Esophagus (tissue), 2 donors: Measurements from ENCODE around the gene IPO13. TPM values are rescaled to one million over a fixed set of nuclear protein-coding genes. Genes with fewer than 3 reads are reported as not detected.

ENCODE experiments used
- H3K27ac ChIP-seq, 2 donors: one replicate each; pipeline ENCODE4 v1.5.1; 2013; ENCODE audit warnings: low read depth in 2 of 2, mild to moderate bottlenecking in 2 of 2, inconsistent platforms in 1 of 2, low read length in 1 of 2, moderate library complexity in 1 of 2
- H3K27me3 ChIP-seq, 2 donors: one replicate each; pipeline ENCODE4 v1.6.1; 2013; ENCODE audit warnings: low read length in 2 of 2, control low read depth in 1 of 2, mild to moderate bottlenecking in 1 of 2; ENCODE audit not compliant: insufficient read depth in 2 of 2, control insufficient read depth in 1 of 2
- H3K36me3 ChIP-seq, 2 donors: one replicate each; pipeline ENCODE4 v1.6.1; 2013; ENCODE audit warnings: low read length in 1 of 2; ENCODE audit not compliant: control insufficient read depth in 2 of 2, insufficient read depth in 2 of 2
- H3K4me1 ChIP-seq, 2 donors: one replicate each; pipeline ENCODE4 v1.6.1; 2013; ENCODE audit warnings: low read length in 1 of 2; ENCODE audit not compliant: control insufficient read depth in 2 of 2, insufficient read depth in 2 of 2
- H3K4me3 ChIP-seq, 2 donors: one replicate each; pipeline ENCODE4 v1.5.1; 2013; ENCODE audit warnings: low read length in 2 of 2, mild to moderate bottlenecking in 2 of 2, low read depth in 1 of 2, moderate library complexity in 1 of 2
- H3K9me3 ChIP-seq, 2 donors: one replicate each; pipeline ENCODE4 v1.6.1; 2013; ENCODE audit warnings: mild to moderate bottlenecking in 2 of 2, low read depth in 1 of 2, low read length in 1 of 2, moderate library complexity in 1 of 2; ENCODE audit not compliant: control insufficient read depth in 2 of 2, insufficient read depth in 1 of 2
- WGBS, 2 donors: extraction: QIAGEN DNeasy Blood & Tissue Kit; methylation state at CpG; one replicate each; pipeline ENCODE4 v1.1.7; 2013; 5-methylcytosine and 5-hydroxymethylcytosine counted together
- polyA plus RNA-seq, 2 donors: library from polyadenylated mRNA; stranded (reverse); fragments of 200-250 nt; gene quantifications; one replicate each; pipeline ENCODE4 v1.2.3, GENCODE V29; 2013
- donor health status: healthy with polysubstance abuse.
- donor health status: Bipolar disorder and iron deficiency.

Gene IPO13
- polyA plus RNA-seq, 2 donors, result 18.1 to 22.1 TPM

DNA sequence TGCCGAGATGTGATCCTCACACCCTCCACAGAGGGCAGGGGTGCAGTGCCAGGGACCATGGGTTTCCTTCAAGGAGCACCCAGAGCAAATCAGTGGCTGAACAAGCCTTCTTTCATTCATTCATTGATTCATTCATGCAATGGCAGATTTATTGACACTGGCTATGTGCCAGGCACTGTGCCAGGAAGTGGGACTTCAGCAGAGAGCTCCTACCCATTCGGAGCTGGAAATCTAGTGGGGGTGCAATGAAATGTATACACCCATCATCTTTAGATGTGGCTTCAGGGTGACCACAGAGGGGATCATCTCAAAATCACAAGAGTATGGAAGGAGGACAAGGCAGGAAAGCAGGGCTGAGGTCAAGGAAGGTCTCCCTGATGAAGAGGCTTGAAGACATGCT, 65.7 kb downstream of the IPO13 start:
- H3K27me3 ChIP-seq, result no peaks in the 10 kb centered on the region
- WGBS, 2 donors, result 64 to 77% methylated on average over 2 of the region's 2 CpGs
- H3K4me3 ChIP-seq, result no peak overlapping the region
- no peaks in the 10 kb centered on the region for H3K9me3 ChIP-seq
- no peak overlapping the region for H3K27ac ChIP-seq
- H3K36me3 ChIP-seq, result peaks cover 0 to 23% of the 10 kb centered on the region in 2 donors
- peaks cover 0 to 17% of the 10 kb centered on the region in 2 donors for H3K4me1 ChIP-seq

DNA sequence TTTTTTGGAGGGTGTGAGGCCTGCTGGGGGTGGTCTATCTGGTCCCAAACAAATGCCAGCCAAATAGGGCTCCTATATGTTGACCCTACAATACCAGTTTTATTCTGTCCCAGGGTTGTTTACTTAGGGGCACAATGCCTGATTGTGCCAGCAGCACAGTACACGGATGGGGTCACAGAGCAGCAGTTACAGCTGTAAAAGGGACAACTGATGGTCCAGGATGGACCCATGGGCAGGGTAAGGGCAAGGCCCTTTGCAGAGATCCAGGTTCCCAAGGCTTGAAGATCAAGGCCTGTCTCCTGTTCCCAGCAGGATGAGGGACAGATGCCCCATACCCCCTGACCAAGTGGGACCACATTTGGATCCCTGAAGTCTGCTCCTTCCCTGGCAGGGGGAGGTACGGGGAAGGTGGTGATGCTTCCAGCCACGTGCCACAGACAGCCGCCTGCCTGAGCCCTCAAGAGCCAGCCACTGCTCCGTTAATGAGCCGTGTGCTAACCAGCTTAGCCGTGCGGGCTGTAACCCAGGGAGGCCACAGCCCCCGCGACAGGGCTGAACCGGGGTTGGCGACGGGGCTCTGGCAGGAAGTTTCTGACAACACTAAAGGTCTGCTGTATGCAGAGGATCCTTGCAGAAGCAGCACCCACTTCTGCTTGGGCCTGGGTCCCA, 66.3 kb downstream of the IPO13 start:
- Histone ChIP-seq H3K4me3 (no peak overlapping the region), H3K27ac (no peak overlapping the region), H3K27me3 (no peaks in the 10 kb centered on the region), H3K4me1 (peaks cover 0 to 17% of the 10 kb centered on the region in 2 donors), H3K9me3 (no peaks in the 10 kb centered on the region), H3K36me3 (peaks cover 0 to 25% of the 10 kb centered on the region in 2 donors)
- 82 to 83% methylated on average over 13 of the region's 13 CpGs for WGBS, 2 donors

DNA sequence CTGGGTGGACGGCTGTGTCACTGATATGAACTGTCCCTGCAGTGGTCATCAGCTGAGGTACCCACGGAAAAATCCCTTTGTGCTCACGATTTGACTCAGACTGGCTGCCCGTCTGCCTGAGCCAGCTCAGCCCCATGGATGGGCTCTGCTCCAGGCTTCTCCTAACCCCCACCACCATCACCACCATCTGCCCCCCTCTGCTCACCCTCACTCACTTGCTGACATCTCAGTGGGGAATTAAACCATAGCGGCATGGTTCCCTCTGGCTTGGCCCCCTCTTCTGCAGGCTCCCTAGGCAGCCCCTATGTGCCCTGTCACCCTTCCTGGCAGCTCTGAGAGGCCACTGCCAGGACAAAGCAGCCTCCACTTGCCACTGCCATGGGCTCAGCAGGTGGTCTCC, 67.2 kb downstream of the IPO13 start:
- Histone ChIP-seq H3K36me3 (peaks cover 0 to 22% of the 10 kb centered on the region in 2 donors), H3K27me3 (no peaks in the 10 kb centered on the region), H3K4me1 (peaks cover 0 to 17% of the 10 kb centered on the region in 2 donors), H3K4me3 (no peak overlapping the region), H3K9me3 (no peaks in the 10 kb centered on the region), H3K27ac (peak overlapping the region; percentile 58 to 79)
- WGBS, 2 donors, result 63 to 74% methylated on average over 5 of the region's 5 CpGs

DNA sequence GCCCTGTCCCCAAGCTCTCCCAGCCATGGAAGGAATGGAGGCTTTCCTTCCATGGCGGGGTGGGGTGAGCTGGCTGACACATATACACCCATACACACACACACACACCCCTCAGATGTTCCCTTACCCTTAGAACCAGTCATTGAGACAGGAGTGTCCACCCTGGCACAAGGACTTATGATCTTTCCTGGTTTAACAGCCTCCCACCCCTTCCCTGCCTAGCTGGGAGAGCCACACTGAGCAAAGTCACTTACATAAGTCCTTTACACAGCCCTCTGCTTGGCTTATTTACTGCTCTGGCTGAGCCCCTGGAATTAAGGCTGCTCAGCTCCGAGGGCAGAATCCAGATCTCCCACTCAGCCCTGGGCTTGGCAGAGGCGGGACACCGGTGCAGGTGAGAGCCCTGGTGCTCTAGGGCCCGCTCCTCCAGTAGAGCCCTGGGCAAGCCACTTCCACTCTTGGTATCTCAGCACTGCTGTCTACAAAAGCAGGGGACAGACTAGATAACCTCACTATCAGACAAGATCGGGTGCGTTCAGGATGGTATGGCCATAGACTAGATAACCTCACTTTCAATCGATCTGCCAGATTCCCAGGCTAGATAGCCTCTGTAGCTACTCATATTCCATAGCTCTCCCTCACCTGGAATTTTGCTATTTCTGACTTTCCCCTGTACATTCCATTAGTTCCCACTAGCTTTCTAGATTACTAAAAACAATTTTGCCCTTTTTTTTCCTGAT, 67.8 kb downstream of the IPO13 start:
- peak overlapping the region; percentile 58 to 79 for H3K27ac ChIP-seq

DNA sequence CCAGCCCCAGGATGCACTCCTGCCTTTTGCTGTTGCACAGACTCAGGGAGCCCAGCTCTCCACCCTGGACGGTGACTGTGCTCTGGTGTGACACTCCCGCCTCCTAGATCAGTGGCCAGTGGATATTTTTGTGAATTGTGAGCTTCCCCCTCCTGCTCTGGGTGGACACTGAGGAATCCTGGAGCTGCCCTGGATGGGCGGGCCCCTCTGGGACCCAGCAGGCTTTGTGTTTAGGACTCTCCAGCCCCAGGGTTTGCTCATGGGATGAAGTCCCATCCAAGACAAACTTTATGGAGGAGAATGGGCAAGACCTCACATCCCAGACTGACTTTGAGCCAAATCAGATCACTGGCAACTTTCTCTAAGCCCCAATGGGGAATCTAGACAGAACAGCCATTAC, 68.5 kb downstream of the IPO13 start:
- Histone ChIP-seq H3K36me3 (peaks cover 0 to 19% of the 10 kb centered on the region in 2 donors), H3K27me3 (no peaks in the 10 kb centered on the region), H3K9me3 (no peaks in the 10 kb centered on the region), H3K4me3 (no peak overlapping the region), H3K4me1 (peaks cover 0 to 21% of the 10 kb centered on the region in 2 donors), H3K27ac (no peak overlapping the region)
- 74 to 79% methylated on average over 3 of the region's 3 CpGs for WGBS, 2 donors

More for the DNA sequence above, 67.8 kb downstream of the IPO13 start:
- 74 to 81% methylated on average over 8 of the region's 8 CpGs for WGBS, 2 donors
- H3K4me1 ChIP-seq, result peaks cover 0 to 17% of the 10 kb centered on the region in 2 donors
- H3K36me3 ChIP-seq, result peaks cover 0 to 21% of the 10 kb centered on the region in 2 donors
- no peak overlapping the region for H3K4me3 ChIP-seq
- H3K27me3 ChIP-seq, result no peaks in the 10 kb centered on the region
- no peaks in the 10 kb centered on the region for H3K9me3 ChIP-seq

DNA sequence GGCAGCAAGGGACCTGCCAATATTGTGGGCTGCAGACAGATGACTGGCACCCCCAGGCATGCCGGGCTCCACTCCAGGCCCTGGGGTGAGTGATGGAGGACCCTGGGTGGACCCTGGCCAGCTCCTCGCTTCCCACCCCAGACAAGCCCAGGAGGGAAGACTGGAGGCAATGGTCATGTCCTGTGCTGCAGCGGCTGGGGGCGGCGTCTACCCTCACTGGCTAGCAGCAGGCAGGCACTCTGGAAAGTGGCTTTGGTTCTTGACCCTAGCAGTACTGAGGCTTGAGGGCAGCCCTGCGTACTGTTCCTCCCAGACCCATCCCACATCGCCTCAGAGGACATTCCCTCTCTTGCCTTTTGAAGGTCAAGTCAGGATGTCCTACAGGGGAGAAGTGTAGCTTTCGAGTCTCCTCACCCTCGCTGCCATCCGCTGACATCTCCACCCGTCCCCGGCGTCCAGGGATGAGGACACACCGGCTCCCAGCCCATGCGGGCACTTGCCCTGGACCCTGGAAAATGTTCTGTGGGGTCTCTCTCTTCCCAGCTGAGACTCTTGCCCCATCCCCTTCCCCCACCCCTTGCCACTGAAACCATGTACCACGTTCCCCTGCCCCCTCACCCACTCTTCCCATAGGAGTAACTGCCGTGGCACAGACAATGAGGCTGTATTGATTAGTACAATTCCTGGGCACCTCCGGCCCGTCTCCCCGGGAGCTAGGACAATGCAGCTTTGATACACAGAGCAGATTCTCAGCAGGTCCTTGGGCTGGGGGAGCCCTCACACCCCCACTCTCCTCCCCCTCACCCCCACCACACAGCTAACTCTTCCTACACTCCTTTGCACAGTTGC, 69.5 kb downstream of the IPO13 start:
- no peaks in the 10 kb centered on the region for H3K27me3 ChIP-seq
- peaks cover 0 to 14% of the 10 kb centered on the region in 2 donors for H3K36me3 ChIP-seq
- no peak overlapping the region for H3K4me3 ChIP-seq
- WGBS, 2 donors, result 87 to 88% methylated on average over 20 of the region's 20 CpGs
- H3K9me3 ChIP-seq, result no peaks in the 10 kb centered on the region
- H3K27ac ChIP-seq, result no peak overlapping the region
- peaks cover 4 to 28% of the 10 kb centered on the region in 2 donors for H3K4me1 ChIP-seq

DNA sequence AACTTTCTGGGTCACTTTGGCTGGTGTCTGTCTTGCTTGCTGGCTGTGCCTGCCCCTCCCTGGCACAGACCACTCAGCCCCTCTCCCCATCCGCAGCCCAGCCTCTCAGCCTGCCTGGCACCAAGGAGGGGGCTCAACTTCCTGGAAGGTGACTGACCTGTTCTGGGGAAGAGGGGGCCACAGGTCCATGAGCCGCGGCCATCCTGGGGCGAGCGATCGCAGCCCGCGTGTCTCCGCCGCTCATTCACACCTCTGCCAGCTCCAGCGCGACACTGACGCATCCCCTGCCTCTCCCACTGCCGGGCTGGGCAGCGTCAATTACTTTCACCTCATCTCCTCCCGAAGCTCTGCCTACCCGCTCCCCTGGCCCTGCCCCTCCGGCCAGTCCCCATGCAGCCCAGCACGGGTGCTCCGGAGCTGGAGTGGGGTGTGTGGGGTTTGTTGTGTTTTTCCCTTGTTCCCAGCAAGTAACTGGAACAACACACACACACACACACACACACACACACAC, 70.2 kb downstream of the IPO13 start:
- 90 to 91% methylated on average over 20 of the region's 20 CpGs for WGBS, 2 donors
- H3K27me3 ChIP-seq, result no peaks in the 10 kb centered on the region
- H3K36me3 ChIP-seq, result peaks cover 0 to 17% of the 10 kb centered on the region in 2 donors
- H3K4me3 ChIP-seq, result no peak overlapping the region
- no peaks in the 10 kb centered on the region for H3K9me3 ChIP-seq
- peaks cover 4 to 29% of the 10 kb centered on the region in 2 donors for H3K4me1 ChIP-seq
- no peak overlapping the region for H3K27ac ChIP-seq
